GM19324 (cell line): ENCODE measurements around the gene COPZ1.
"Not testable (repeated sequence)": the region's sequence is repeated elsewhere in the genome, so short reads cannot be mapped to it uniquely, and the experiment has no call there.

Experiments
- ATAC-seq: cut with Tn5 transposase; IDR thresholded peaks from one replicate; pipeline ENCODE4 v1.9.1; 2021; ENCODE audit warnings: mild to moderate bottlenecking, moderate library complexity; ENCODE audit not compliant: unreplicated experiment, low FRiP score

Gene COPZ1, protein sequence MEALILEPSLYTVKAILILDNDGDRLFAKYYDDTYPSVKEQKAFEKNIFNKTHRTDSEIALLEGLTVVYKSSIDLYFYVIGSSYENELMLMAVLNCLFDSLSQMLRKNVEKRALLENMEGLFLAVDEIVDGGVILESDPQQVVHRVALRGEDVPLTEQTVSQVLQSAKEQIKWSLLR

DNA sequence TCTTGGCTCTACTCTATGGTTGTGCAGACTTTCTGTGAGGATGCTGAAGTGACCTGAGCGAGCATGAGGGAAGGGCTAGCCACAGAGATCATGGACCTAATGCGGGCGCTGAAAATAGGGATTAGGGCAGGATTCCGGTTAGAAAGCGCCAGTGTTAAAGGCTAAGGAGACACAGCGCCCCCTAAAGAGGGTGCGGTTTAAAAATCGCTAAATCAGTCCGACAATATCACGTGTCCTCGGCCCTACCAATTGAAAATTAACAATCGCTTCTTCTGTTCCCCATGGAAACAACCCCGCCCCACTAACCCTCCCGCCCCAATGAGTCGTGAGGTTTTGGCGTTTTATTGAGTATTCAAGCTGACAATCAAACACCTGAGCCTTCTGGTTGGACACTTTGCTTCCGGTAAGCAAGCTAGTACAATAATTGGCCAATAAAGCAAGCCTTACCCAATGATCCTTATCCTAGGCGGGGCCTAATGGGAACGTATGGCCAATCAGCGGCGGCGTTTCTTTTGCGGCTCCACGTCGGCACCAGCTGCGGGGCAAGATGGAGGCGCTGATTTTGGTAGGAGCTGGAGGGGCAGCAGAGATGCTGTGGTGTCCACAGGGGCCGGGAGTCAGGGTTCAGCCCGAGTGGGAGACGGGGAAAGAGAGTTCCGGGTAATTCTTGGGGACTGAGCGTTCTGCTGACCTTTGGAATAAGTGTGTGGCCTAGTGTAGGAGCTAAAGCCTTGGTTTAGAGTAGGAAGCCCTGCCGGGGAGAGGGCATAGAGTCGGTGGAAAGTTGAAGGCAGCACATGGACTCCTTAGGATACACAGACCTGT, at the start of gene COPZ1:
TSS of gene COPZ1 (plus strand) at position 515 of the 825 bp plus-strand sequence. CDS start at position 548, 33 bp downstream.
- peak; percentile 98 for ATAC-seq

DNA sequence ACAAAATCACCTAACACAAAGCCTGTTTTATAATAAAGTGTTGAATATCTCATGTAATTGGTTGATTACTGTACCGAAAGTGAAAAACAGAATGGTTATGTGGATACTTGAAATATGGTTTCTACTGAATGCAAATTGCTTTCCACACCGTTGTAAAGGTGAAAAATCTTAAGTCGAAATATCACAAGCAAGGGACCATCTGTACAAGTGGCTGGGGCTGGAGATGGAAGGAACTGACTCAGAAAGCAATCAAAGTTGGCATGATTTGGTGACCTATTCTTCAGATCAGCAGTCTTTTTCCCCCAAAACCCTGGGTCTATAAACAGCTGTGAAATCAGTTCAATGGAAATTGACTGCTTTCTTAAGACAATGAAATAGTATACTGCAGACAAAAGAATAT, 48.6 kb upstream of the COPZ1 start:
- ATAC-seq, result no peak

DNA sequence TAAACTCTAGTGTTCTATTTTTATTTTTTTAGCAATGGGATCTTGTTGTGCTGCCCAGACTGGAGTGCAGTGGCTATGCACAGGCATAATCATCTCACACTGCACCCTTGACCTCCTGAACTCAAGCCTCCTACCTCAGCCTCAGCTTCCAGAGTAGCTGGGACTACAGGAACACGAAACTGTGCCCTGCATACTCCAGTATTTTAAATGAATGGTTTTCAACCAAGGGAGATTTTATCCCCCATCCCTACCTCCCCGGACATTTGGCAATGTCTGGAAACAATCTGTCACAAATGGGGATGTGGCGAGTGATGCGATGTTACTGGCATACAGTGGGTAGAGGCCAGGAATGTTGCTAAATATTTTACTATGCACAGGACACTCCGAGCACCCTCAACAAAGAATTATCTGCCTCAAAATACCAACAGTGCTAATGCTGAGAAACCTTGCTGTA, 47.1 kb upstream of the COPZ1 start:
- ATAC-seq, result no peak

DNA sequence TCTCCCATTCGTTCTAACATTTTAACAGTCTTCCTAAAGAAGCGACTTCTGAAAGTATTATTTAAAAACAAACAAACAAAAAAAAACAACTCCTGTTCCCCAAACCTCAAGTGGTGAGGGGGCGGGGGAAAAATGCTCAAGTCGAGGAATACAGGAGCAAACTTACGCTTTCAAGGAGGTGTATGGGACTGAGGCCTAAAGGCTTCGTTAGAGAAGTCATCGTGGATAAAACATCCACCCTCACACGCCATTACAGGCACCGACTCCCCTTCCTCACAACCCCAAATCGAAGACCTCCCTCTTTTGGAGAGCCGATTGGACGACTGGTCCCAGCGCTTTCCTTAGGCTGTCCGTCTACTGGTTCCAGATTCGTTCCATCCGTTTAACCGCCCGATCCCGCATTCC, 45.7 kb upstream of the COPZ1 start:
- ATAC-seq, result no peak

DNA sequence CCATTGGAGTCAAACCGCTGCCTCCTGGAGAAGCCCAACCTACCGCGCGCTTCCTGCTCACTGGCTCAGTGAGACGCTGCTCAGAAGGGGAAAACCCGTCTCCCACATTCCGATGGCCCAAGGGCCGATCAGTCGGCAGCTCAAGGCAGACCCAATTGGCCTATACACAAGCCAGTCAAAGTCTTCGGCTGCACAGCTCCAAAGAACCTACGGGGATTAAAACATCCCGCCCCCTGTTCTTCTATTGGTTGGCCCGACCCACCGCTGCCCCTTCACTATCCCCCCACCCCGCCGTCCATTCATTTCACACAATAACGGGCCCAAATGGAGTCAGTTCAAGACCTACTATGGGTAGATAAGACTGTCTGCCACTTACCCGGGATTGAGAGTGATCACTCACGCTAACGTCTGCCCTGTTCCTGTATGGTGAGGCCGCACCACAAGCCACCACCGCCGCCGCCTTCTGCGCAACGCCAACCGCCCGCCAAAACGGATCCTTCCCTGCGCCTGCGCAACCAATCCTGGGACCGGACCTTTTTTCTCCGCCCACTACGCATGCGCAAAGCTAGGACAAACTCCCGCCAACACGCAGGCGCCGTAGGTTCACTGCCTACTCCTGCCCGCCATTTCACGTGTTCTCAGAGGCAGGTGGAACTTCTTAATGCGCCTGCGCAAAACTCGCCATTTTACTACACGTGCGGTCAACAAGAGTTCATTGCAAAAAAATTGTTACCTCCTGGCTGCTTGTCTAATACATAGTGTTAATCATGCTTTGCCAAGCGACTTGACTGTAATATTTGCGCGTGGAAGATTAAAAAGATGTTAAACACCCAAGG, 45.1 kb upstream of the COPZ1 start, which contains the start of gene CBX5:
TSS of gene CBX5 (minus strand) at position 491 of the 836 bp plus-strand sequence. CDS start 22,472 bp downstream, outside the sequence.
- peak; percentile 69 for ATAC-seq

DNA sequence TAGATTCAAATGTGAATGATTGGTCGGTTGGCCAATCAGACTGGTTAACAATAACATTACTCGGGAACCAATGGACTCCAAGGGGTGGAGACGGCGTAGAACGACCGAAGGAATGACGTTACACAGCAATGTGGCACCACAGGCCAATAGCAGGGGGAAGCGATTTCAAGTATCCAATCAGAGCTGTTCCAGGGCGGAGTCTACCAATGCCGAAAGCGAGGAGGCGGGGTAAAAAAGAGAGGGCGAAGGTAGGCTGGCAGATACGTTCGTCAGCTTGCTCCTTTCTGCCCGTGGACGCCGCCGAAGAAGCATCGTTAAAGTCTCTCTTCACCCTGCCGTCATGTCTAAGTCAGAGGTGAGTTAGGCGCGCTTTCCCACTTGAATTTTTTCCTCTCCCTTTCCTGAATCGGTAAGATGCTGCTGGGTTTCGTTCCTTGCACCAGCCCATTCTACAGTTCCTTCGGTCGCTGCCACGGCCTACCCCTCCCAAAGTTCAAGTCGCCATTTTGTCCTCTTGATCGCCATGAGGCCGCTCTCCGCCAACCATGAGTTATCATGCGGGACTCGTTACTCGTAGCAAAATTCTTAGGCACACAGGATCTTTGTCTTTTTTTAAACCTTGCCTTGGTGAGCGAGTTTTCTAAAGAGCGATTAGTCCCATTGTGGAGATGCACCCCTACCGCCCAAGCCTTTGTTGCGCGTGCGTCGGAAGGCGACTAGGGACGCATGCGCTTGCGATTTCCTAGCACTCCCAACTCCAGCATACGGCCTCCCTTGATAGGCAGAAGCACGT, 44.3 kb upstream of the COPZ1 start, which contains the start of gene HNRNPA1:
TSS of gene HNRNPA1 (plus strand) at position 259 of the 793 bp plus-strand sequence. CDS start at position 341, 82 bp downstream.
- ATAC-seq, result peak; percentile 91

DNA sequence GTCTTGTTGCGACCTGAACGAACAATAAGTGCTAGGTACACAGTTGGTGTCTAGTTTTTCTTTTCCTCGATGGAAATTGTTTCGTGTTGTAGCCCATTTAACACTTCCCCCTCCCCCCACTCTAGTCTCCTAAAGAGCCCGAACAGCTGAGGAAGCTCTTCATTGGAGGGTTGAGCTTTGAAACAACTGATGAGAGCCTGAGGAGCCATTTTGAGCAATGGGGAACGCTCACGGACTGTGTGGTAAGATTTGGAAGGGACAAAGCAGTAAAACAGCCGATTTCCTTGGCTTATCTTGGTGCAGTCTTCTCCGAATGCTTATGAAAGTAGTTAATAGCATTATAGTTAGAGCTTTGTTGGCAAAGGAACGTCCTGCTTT, 43.7 kb upstream of the COPZ1 start:
- ATAC-seq, result not testable (repeated sequence)

DNA sequence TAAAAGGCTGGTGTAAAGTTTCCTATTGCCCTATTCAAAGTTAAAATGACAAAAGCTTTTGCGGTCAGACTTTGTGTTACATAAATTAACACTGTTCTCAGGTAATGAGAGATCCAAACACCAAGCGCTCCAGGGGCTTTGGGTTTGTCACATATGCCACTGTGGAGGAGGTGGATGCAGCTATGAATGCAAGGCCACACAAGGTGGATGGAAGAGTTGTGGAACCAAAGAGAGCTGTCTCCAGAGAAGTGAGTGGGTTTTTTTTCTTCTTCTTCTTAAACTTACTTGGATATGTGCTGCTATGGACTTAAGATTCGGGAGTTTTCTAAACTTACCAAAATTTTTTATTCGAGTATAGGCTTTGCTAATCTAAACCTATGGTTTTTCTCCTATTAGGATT, 43.2 kb upstream of the COPZ1 start:
- ATAC-seq, result not testable (repeated sequence)

DNA sequence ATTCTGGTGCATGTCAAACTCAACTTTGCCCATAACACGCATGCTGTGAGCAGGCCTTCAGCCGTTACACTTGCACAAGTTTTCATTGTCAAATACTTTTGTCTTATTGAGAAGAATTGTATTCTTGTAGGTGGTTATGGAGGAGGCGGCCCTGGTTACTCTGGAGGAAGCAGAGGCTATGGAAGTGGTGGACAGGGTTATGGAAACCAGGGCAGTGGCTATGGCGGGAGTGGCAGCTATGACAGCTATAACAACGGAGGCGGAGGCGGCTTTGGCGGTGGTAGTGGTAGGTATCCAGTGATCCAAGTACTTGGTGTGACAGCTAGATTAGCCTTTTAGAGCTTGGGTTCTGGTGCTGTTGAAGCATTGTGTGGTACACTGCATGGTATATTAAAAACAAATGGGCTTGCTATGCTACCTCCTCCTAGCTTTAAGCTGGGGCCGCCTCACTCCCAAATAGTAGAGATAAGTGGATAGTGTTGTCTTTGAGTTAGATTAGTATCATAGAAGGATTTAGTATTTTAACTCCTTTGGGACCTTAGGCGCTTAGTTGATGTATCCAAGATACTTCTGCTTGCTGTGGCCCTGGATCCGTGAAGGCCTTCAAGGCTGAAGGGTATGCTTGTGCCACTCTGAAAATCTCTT, 41.9 kb upstream of the COPZ1 start:
- no peak for ATAC-seq

DNA sequence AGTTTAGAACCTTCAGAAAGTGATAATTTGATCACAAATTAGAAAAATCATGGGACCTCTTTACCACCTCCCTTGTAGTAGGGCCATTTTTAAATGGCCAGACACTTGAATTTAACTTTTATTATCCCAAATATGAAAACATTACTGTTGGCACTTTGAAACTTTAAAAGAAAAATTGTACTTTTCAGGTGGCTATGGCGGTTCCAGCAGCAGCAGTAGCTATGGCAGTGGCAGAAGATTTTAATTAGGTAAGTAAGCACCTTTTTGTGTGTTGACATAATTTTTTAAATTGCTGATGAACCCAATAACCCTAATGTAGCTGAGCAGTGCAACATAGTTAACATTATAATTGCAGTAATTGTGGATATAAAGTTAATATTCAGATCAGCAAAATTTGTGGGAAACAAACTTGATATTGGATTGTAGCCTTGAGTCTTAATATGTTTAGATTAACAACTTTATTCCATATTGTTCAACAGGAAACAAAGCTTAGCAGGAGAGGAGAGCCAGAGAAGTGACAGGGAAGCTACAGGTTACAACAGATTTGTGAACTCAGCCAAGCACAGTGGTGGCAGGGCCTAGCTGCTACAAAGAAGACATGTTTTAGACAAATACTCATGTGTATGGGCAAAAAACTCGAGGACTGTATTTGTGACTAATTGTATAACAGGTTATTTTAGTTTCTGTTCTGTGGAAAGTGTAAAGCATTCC, 40.7 kb upstream of the COPZ1 start:
- ATAC-seq, result not testable (repeated sequence)

DNA sequence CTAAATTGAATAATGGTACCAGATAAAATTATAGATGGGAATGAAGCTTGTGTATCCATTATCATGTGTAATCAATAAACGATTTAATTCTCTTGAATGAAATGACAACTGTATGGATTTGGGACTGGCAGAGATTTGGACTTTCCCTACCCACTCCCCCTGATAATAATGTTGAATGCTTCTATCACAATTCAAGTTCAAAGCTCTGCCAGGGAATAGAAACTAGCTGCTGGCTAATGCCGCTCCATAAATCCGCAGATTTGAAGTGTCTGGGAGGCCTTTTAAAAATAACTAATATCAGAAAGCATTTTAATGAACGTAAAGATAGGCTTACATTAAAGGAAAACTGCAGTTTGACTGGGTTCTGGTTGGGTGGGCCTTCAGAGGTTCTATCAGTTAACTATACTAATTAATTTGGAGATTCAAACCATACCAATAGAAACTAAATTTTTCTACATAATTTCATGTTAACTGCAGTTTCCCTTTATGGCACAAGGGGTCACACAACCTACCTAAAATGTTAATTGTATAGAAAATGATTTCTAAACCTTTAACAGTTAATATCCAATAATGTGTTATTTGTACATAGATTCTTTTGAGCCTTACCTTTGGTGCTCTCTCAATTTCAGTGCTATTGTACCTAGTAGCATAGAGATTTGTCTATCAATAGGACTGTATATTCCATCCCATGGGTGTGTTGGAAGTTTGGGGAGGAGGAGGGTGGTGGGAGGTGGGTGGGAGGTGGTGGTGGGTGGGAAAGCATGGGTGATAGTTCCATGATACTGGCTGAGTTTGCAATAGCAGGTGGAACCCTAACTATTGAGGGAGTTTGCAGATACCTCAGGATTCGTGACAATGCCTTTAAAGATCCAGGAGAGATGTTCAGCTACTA, 39.5 kb upstream of the COPZ1 start:
- ATAC-seq, result no peak

DNA sequence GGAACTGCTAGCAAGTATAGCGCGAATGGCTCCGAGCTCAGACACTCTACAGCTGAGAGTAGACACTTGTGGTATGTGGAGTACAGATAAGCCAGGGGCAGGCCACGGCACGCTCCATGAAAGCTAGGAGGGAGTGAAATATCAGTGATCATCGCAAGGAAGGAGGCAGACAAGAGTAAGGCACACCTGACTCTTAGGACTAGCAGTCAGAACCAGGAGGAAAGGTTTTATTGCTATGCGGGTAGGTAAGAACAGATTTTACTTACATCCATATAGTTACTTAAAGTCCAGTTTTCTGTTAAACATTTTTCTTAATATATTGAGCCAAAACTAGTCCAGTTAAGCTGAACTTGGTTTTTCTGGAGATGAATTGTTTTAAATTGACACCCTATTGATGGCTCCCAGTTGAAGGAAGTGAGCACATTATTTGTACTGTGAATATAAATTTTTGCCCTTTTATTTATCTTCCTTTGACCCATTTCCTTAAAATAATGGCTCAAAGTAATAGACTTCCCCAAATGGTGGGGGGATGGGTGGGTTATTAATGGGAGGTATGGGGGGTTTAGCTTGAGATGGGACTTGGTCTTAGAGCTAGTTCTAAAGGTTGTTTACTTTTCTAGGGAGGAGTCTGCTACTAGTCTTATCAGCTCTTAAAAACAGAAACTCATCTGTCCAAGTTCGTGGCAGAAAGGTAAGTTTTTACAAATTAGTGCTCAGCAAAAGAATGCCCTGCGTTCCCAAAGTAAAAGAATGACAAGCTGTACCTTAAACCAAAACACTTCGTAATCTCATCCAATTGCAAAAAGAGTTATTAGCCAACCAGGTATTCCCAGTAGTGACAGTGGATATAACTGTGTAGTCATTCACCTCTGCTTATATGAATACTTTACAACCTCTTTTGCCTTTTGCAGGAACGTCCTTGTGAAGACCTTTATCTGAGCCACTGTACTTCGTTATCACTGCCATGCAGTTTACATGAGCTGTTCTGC, 38.6 kb upstream of the COPZ1 start:
- no peak for ATAC-seq

DNA sequence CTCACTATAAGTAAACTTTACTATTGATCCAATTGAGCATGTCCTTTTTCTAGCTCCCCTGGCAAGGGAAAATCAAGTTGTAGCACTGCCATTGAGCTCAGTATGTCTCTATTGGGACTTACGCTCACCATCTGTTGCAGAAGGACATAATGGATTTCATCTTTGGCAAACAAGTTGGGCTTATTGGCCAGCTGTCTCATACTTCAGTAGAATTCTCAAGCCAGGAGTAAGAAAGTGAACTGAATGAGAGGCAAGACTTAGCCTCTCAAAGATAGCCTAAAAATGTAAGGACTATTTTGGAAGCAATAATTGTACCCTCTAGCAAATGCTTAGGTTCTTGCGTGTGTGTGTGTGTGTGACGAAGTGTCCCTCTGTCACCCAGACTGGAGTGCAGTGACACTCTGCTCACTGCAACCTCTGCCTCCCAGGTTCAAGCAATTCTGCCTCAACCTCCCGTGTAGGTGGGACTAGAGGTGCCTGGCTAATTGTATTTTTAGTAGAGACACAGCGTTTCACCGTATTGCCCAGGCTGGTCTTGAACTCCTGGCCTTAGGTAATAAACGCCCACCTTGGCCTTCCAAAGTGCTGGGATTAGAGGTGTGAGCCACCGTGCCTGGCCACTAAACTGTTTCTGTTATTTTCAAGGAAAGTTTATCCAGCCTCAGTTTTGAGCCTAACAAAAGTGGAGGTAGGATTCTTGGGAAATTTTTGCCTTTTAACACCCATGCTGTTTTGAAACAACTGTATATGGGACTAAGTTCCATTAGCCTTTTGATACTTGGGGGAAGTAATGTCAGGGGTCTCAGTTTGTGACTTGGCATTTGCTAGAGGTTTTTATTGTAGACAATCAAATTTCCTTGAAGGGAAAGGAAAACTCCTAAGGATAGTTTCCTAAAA, 37.4 kb upstream of the COPZ1 start:
- ATAC-seq, result no peak

DNA sequence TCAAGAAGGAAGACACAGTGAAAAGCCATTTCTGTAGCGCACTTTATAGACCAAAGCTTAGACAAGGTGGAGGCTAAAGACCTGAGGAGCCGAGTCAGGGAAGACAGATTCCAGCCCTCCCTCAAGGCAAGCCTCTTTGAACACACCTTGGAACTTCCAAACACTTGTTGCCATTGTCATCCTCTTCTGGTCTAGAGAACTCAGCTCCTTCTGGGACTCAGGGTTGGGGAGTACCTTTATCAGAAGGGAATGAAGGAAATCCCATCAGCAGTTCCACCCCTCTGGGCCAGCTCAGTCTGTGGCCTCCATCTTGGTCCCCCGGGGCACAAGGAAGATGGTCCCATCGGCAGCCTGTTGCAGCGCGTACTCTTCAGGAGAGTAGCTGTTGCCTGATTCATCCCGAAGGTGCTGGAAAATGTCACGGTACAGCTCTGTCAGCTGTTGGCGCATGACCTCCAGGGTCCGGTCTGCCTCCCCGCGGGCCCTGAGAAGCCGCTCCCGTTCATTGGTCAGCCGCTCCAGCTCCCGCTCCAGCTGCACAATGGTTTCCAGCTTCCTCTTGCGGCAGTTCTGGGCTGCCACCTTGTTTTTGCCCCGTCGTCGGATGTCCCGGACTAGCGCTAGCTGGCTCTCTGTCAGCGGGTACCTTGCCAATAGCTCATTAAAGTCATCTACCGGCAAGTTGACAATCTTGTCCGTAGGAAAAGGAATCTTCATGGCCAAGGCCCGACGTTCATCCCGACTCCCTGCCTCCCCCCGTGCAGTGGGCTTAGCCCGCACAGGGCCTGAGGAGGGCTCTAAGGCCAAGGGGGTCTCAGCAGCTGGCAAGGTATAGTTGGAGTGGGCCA, 32.6 kb upstream of the COPZ1 start:
- no peak for ATAC-seq

DNA sequence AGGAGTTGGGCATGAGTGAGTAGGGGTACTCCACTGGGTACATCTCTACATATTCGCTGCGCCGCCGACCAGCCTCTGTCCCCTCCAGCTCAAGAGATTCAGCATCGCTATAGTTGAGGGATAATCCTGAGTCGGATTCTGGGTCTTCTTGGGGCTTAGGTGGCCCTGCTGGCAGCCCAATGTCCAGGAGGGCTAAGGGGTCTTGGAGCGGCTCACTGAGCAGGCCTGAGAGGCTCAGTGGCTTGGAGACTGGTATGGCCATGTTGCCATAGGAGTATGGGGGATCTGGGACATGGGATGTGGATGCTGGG, 32.0 kb upstream of the COPZ1 start:
- no peak for ATAC-seq
